Mucosa of gallbladder (tissue), 1 donor: Measurements from ENCODE around the gene VDAC1. TPM values are rescaled to one million over a fixed set of nuclear protein-coding genes. Genes with fewer than 3 reads are reported as not detected.
A peak's percentile ranks its signal among the peaks of the same experiment; 100 is the strongest.
"Not testable (repeated sequence)": the region's sequence is repeated elsewhere in the genome, so short reads cannot be mapped to it uniquely, and the experiment has no call there.

ENCODE experiments used
- DNase-seq: peaks from one replicate; pipeline ENCODE4 v3.0.0-alpha.2; 2020; ENCODE audit warnings: low spot score
- total RNA-seq: library from RNA; stranded (reverse); gene quantifications from one replicate; pipeline ENCODE4 v1.2.1, GENCODE V29; 2021
- donor health status: DM: no; HTN: no; CAD: no.

The VDAC1 gene
- total RNA-seq, 1 donor from 2014 or later: 222 TPM

DNA sequence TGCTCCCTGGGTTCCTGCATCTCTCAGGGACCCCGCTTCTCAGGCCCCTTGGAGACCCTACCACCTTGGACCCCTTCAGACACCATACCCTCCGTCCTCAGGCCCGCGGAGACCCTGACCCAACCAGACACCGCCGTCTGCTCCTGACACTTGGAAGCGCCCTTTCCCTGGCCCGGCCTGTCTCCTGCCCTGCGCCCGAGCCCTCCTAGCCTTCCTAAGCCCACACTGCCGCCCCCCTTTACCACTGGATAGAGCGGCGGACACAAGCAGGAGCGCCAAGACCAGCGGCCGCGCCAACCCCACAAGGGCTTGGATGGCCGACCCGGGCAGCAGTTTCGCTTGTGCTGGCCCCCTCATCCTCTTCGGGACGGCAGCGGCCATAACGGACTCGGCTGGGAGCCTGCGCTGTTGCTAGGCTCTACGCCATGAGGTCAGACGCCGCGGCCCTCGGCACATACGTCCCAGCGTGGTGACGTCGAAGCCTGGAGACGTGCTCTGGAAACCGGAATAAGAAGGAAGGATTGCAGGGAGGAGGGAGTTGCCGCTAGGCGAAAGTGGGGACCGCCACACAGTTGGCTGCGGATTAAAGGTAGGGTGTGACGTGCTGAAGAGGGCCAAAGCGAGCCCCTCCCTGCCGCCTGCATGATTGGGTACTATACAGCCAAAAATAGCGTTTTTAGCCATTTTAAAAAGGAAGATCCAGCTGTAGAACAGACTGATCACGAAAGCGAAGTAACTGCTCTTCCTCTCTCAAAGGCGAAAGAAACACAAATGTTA, 36.4 kb downstream of the VDAC1 start, which contains the start of gene C5orf15:
Gene C5orf15, minus strand, starts transcription at position 422 of the 777 bp plus-strand sequence. Its CDS starts 41 bp downstream, at position 381.
- DNase-seq: peak; percentile 96

DNA sequence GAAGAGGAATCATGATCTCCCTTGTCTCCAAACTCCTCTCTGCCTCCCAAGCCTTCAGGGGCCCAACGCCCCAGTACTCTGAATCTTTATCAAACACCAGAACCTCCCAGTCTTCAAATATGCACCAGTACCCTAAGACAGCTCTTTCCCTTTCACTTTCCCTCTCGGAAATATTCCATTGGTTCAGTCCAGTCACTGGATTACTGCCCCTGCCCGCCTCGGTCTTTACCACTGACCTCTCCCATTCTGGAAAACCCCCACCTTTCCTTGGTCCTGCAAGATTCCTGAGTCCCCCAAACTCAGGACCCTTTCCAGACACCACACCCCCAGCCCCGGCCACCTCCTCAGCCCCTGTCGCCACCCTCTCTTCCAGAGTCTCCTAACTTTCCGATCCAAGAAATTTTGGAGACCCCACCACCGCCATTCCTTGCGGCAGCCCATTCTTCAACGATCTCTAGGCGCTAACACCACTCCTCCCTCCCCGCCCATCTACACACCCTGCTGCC, 37.0 kb downstream of the VDAC1 start:
- DNase-seq: no peak

DNA sequence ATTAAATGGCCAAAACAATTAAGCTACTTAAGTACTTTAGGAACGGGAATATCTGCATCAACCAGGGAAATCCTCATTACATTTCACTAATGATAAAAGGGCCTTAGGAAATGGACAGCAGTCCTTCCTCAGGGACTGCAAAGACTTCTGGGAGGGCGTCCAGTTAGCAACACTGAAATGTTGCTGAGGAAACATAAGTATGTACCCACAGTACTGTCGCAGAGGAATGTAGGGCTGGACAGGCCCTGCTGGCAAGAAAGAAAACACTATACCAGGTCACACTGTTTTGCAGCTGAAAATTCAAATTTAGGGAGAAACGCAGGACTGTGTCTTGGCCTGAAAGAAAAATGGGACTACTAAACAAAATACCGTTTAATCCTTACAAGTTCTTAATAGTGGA, 37.7 kb downstream of the VDAC1 start:
- DNase-seq: no peak

DNA sequence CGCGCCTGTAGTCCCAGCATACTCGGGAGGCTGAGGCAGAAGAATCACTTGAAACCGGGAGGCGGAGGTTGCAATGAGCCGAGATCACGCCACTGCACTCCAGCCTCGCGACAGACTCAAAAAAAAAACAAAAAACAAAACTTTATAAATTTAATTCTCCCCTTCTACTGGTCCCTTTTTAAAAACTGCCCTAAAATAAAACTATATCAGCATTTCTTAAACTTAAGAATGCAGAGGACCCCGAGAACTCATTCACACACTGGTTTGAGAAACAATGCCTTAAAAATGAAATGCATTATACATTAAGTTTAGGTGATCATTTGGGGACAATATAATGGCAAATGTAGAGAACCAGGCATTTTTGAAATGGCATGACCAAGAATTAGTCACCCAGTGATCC, 38.7 kb downstream of the VDAC1 start:
- no peak for DNase-seq

DNA sequence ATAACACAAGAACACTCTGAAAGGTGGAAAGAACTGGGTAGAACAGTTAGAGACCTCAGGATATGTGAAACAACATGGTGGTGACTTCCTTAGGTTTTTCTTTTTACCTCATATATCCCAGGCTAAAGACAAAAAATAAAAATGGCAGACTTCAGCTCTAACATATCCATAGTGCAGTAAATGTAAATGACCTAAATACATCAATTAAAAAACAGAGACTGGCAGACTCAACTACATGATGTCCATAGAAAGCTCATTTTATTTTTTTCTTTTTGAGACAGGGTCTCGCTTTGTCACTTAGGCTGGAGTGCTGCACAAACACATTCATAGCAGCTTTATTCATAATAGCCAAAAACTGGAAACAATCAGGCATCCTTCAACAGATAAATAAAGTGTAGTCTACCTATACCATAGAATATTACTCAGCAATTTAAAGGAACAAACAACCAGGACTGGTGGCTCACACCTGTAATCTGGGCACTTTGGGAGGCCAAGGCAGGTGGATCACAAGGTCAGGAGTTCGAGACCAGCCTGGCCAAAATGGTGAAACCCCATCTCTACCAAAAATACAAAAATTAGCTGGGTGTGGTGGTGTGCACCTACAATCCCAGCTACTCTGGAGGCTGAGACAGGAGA, 41.2 kb downstream of the VDAC1 start:
- DNase-seq: no peak

DNA sequence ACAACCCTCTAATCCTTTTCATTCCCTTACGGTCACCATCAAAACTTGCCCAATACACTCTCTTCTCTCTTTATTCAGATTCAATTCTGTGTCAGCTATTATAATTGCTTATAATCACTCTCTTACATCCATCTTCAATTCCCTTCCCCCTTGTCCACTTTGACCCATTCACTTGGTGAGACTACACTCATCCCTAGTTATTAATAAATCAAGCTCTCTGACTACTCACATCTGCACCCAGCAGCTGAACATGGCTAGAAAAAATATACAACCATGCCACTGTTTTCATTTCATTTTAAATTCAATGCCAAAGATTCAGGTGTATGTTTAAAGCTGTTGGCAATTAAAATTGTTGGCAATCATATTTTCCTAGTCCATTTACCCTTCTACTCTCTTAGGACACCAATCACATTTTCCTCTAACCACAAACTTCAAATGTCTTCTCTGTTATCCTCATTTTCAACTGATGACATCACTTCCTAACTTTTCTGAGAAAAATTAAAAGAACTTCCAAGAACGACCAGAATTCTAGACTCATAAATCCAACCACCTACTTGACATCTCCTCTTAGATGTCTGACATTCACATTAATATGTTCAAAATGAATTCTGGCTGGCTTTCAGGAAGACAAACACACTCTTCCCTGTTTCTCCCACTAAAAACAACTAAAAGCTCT, 41.8 kb downstream of the VDAC1 start:
- DNase-seq: no peak

DNA sequence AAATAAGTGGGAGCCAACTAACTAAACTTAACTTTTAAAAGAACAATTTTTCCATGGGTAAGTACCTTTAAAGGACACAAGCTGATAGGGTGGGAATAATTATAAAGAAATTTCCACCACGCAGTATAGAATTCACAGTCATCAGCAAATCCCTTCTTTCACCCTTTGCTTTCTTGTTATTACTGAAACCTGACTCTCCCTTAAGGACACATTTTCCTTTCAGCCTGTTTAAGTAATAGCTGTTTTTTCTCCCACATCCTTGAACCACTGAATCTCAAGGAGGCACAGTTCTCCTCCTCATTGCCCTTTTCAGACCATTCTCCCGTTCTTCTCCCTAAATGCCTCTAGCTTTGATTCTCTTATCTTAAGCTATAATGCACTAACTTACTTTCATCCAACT, 42.6 kb downstream of the VDAC1 start:
- DNase-seq: no peak

DNA sequence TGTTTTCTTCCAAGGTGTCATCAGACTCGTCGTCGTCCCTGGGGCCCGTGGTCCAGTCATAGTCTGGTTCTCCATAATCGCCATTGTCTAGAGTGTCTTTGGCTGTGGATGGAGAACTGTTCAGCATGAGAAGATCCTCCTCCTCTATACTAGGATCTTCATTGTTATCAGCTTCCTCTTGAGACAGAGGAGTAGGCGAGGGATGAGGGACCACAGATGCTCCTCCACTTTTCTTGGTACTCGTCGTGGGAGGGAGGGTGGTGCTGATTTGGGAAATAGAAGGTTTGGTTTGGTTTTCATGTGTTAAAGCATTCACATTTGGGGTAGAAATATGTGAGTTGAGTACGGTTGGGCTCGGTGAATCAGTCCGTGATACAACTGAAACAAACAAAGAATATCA, 45.1 kb downstream of the VDAC1 start:
- DNase-seq: no peak

DNA sequence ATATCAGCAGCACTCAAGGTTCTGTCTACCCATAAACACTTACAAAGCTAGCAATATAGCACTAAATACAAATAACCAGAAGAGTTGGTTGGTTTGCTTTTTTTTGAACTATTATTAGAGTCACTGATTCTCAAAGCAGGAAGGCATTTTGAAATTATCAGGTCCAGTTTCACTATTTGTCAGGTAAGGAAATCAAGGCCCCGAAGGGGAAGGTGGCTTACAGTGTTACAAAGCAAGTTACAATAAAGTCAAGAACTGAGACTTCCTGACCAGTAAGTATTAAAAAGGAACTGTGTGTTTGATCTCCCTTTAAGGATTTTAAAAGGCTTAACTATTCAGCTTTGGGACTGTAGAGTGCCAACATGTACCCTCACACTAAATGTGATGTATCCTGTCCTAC, 47.2 kb downstream of the VDAC1 start:
- DNase-seq: no peak

DNA sequence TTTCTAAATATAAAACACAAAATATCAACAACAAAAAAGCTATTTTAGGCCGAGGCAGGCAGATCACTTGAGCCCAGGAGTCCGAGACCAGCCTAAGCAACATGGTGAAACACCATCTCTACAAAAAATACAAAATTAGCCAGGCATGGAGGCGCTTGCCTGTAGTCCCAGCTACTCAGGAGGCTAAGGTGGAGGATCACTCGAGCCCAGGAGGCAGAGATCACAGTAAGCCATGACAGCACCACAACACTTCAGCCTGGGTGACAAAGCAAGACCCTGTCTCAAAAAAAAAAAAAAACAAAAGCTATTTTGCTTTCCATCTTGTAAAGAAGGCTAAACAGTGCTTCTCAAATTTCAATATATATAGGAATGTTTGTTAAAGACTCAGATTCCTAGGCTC, 47.7 kb downstream of the VDAC1 start:
- DNase-seq: no peak

DNA sequence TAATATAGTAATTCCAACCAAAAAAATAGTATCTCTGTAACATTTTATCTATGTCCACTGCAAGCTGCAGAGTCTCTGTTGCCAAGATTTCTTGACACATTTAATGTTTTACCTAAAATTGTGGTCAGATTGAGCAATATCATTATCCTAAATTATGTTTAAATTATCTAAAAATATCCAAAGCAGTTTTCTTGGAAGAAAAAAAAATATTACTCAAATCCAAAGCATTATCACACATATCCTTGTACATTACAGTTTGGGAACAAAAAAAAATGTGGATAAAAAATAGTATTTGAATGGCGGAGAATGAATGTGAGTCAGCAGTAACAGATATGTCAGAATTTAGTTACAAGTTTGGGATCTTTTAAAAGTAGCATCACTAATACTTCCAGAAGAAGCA, 48.6 kb downstream of the VDAC1 start:
- not testable (repeated sequence) for DNase-seq

DNA sequence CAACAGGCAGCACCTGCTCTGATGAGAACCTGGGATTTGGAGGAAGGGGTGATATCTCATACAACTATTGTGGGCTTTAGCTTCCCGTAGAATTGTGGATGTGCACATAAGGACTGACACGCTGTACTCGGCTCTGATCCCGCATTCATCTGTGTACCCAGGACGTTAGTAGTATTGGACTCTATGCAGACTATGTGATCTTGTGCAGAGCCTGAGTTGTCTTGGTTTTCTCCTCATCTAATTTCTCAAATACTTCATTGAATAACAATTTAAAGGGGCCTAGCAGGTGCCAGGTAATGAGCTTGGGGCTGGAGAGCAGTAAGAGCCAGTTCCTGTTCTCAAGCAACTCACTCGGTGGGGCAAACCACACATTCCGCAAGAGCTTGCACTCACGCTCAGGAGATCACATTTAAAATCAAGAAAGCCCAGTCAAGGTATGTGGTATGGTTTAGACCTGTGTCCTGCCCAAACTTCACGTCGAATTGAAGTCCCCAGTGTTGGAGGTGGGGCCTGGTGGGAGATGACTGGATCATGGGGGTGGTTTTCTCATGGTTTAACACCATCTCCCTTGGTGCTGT, 51.1 kb downstream of the VDAC1 start:
- DNase-seq: no peak

DNA sequence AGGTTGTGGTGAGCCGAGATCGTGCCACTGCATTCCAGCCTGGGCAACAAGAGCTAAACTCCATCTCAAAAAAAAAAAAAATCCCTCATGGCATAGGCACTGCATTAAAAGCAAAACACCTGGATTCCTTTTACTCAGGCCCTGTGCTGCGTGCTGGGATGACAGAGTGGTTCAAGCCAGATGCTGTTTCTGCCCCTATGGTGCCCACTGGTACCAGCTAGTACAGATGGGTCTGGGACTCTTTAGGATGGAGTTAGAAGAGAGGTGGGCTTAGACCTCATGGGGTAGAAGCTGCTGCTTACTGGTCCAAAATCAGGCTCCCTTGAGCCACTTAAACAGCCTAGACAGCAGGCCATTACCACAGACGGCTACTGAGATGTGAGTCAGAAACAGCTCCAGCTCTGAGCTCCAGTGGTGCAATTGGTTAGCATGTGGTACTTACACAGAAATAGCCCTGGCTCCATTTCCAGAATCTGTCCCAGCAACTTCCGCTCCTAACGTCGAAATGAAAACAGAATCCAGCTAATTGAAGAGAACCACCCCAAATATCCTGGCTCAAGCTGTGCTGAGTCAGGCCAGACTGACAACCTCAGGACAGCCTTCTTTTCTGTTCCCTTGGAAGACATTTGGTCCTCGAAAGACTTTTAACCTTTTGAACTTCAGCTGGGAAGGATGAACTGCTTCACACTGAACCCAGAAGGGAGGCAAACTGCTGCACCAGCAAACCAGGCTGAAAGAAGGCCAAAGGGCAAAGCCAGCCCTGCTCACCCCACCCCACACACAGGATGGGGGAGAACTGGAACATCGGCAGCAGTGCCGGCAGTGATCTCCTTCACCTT, 51.8 kb downstream of the VDAC1 start:
- peak; percentile 62 for DNase-seq

DNA sequence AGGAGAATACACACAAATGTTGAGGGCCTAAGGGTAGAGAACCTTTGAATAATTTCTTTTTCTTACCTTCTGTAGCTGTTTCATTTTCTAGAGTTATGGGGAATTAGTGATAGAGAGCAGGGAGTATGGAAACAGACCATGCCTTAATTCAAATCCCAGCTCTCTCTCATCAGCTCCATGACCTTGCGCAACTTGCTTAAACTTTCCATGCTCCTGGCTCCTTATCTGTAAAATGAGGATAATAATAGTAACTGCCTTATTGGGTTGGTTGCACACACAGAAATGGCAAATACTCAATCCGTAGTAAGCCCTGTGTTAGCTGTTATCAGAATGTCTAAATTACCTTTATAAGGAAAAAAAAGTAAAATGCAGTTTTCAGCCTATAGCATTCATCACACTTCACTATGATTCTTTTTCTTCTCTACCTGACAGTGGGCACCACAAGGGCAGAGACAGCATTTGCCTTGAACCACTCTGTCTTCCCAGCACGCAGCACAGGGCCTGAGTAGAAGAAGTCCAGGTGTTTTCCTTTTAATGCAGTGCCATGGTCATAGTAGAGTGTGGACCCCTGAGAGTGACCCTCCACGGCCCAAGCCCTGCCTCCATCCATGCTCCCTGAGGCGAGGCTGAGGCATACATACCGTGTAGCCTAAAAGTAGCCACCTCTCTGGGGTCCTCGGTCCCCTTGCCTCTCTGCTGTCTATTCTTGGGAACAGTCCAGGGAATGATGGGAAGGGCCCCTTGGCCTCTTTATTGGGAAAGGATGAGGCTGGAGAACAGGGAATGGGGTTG, 53.8 kb downstream of the VDAC1 start:
- no peak for DNase-seq

DNA sequence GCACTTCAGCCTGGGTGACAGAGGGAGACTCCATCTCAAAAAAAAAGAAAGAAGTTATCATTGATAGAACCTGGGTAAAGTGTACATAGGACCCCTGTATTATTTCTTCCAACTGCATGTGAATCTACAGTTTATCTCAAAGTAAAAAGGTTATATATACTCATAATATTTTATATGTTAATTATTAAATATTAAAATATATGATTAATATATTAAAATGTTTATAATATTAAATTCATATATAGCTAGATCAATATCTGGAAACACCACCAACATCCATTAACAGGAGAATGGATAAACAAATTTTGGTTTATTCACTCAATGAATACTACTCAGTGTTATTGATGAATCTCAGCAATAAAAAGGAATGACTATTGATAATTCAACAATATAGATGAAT, 56.1 kb downstream of the VDAC1 start:
- DNase-seq: no peak

DNA sequence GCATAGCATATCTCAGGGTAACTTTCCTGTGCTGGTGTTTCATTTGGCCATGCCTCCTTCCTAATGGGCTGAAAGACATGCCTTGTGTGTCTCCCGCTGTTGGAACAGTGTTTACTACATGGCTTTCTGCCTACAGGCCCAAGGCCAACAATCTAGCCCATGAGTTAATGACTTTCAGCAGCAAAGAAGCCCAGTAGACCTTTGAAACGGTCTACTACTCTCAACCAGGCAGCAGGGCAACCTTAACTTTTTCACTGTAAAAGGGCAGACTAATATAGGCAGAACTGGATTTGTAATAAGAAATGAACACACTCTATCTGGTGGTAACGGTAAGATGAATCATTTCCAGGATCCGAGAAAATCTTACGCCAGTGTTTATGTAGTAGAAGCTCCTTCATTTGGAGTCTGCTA, 57.3 kb downstream of the VDAC1 start:
- DNase-seq: no peak

DNA sequence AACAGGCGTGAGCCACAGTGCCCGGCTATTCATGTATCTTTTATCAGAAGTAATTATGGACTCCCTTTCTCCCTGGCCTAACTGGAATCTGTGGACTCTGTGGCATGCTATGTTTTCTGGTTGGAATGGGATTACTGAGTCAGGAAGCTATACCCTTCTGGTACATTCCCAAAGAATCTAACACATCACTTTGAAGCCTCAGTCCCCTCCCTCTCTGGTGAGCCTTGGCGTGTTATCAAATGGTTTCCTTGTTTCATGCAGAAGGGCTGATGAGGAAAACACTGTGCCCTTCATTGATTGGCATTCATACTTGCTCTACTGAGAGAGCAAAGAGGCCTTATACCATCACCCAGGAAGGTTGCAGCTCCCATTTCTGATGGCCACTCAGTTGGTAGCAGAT, 59.2 kb downstream of the VDAC1 start:
- no peak for DNase-seq

DNA sequence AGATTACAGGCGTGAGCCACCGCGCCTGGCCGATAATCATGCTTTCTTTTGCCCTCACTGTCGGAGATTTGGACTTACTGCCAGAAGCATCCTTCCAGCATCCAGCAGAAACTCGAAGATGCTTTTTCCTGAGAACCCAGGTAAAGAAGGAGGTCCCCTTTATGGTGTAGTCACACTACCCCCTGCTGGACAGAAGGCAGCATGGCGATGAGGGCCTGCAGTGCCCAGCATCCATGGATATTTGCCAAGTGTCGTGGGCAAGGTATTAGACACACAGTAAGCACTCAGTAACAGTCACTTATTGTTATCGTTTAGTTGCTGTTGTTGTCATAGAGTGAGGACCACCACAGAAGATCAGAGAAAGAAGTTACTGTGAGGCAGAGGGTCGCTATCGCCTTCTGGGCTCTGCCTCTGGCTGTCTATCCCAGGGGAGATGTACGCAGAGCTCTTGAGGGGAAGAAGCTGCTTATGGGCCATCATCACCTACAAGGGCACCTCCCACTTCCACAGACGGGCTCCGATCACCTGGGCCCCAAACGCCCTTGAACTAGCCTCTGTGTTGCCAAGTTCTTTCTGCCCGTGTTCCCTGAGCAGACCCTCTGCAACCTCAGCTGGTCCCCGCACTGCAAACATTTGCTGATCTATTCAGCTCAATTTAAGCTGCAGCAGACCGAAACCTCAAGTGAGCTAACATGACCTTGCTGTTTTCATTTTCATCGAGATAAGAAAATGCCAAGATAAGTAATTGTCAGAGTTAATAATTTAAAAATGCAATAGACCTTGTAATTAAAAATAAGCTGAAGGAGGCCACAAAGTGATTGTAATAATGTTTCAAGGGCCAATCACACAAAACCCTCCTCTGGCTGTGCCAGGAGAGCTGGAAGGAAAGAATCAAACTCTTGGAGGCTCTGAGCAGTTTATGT, 60.3 kb downstream of the VDAC1 start:
- peak; percentile 67 for DNase-seq

DNA sequence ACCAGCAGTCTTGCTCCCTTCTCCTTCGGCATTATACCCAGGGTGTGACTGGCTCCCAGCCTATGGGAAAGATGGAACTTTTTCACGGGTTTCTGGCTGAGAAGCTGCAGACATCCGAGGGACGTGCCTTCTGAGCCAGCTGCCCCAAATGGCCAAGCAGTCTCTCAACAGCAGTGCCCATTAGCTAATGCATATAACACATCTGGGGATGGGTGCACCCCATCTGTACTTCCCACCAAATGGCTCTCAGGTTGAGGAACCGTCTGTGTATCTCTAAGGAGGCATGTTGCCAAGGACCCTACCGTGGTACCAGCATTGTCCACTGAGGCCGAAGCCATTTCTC, 61.3 kb downstream of the VDAC1 start:
- no peak for DNase-seq
